GM18505 (cell line): ENCODE results near the gene UTP25.

Experiments used
- ATAC-seq: cut with Tn5 transposase; IDR thresholded peaks from one replicate; pipeline ENCODE4 v1.9.1; 2021; ENCODE audit not compliant: unreplicated experiment
- POLR2A ChIP-seq: IDR thresholded peaks from 4 replicates; pipeline ENCODE4 v1.6.1; 2011; ENCODE audit warnings: borderline replicate concordance; ENCODE audit not compliant: insufficient read depth, insufficient read length; ENCODE audit errors: extremely low read depth

Gene UTP25

GRCh38 chr1:209797978-209798639 is 29.7 kb upstream of the UTP25 start:
- no peak for ATAC-seq
- TF ChIP-seq POLR2A, result no peak

GRCh38 chr1:209800984-209801834 is 26.6 kb upstream of the UTP25 start:
- ATAC-seq, result no peak
- TF ChIP-seq POLR2A, result no peak

DNA sequence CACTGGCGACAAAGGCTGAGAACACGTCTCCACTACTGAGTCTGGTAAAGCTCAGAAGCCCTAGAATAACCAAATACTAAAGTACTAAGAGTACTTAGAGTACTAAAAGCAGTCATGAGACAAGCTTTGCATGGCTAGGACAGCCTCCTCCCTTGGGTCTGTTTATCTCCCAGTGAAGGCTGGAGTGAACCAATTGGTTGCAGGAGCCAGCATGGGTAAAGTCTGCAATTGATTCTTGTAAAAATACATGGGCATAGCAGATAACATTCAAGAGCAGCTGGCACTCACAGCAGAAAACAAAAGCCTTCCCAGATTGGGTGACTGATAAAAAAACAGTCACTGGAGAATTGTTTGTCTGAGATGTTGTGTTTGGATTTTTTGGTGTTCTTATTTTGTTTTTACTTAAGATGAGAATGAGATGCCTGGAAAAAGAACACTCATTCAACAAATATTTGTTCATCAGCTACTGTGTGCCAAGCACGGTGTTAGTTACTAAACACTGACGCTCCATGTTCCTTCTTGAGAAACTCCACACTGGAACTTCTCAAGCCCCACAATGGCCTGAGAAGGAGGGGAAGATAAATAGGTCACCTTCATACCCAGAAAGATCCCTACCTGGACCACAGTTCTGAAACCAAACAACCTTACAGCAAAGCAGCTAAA is 25.5 kb upstream of the UTP25 start:
- TF ChIP-seq POLR2A, result no peak
- ATAC-seq, result no peak

GRCh38 chr1:209802780-209803152 is 25.0 kb upstream of the UTP25 start:
- TF ChIP-seq POLR2A, result no peak
- ATAC-seq, result no peak

DNA sequence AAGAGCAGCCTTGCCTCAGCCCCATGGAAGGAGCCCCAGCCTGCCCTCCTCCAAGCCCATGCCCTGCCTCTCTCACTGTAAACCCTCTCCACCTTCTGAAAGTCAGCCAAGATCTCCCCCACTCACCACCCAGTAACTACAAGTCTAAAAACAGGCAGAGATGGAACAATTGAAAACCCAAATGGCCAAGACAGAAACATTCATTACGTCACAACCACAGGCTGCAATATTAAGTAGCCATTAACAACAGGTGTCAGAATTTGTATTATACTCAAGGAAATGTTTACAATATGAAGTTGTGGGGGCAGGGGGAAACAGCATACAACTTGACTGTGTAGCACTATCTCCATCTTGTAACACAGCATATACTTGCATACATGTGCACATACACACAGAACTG is 24.2 kb upstream of the UTP25 start:
- ATAC-seq, result no peak
- TF ChIP-seq POLR2A, result no peak

GRCh38 chr1:209805341-209805781 is 22.4 kb upstream of the UTP25 start:
- ATAC-seq, result no peak
- TF ChIP-seq POLR2A, result no peak

- peak; percentile 87 for ATAC-seq
These were observed 21.7 kb upstream of the UTP25 start, which contains the start of gene IRF6 for GRCh38 chr1:209805875-209806760. IRF6 (minus strand) TSS chr1:209806142; CDS start chr1:209801413, 4,729 bp downstream.

GRCh38 chr1:209807509-209807908 is 20.3 kb upstream of the UTP25 start:
- ATAC-seq, result no peak
- TF ChIP-seq POLR2A, result no peak

More at GRCh38 chr1:209805875-209806760, 21.7 kb upstream of the UTP25 start, which contains the start of gene IRF6:
- TF ChIP-seq POLR2A, result peak; percentile 44

GRCh38 chr1:209808059-209808581 is 19.7 kb upstream of the UTP25 start:
- no peak for TF ChIP-seq POLR2A
- no peak for ATAC-seq

- ATAC-seq, result no peak
- TF ChIP-seq POLR2A, result no peak
These were observed 18.2 kb upstream of the UTP25 start for GRCh38 chr1:209809611-209810010.

- no peak for TF ChIP-seq POLR2A
- ATAC-seq, result no peak
These were observed 17.0 kb upstream of the UTP25 start for GRCh38 chr1:209810783-209811182.

GRCh38 chr1:209813902-209814301 is 13.9 kb upstream of the UTP25 start:
- no peak for ATAC-seq

More at GRCh38 chr1:209813902-209814301, 13.9 kb upstream of the UTP25 start:
- no peak for TF ChIP-seq POLR2A
